GM18508 (cell line): ENCODE measurements around the gene APC2.

ENCODE experiments used
- ATAC-seq: cut with Tn5 transposase; IDR thresholded peaks from one replicate; pipeline ENCODE4 v1.9.1; 2021; ENCODE audit warnings: moderate number of reproducible peaks; ENCODE audit not compliant: insufficient read depth, unreplicated experiment

The APC2 gene, protein sequence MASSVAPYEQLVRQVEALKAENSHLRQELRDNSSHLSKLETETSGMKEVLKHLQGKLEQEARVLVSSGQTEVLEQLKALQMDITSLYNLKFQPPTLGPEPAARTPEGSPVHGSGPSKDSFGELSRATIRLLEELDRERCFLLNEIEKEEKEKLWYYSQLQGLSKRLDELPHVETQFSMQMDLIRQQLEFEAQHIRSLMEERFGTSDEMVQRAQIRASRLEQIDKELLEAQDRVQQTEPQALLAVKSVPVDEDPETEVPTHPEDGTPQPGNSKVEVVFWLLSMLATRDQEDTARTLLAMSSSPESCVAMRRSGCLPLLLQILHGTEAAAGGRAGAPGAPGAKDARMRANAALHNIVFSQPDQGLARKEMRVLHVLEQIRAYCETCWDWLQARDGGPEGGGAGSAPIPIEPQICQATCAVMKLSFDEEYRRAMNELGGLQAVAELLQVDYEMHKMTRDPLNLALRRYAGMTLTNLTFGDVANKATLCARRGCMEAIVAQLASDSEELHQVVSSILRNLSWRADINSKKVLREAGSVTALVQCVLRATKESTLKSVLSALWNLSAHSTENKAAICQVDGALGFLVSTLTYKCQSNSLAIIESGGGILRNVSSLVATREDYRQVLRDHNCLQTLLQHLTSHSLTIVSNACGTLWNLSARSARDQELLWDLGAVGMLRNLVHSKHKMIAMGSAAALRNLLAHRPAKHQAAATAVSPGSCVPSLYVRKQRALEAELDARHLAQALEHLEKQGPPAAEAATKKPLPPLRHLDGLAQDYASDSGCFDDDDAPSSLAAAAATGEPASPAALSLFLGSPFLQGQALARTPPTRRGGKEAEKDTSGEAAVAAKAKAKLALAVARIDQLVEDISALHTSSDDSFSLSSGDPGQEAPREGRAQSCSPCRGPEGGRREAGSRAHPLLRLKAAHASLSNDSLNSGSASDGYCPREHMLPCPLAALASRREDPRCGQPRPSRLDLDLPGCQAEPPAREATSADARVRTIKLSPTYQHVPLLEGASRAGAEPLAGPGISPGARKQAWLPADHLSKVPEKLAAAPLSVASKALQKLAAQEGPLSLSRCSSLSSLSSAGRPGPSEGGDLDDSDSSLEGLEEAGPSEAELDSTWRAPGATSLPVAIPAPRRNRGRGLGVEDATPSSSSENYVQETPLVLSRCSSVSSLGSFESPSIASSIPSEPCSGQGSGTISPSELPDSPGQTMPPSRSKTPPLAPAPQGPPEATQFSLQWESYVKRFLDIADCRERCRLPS (N-terminal part only)

DNA sequence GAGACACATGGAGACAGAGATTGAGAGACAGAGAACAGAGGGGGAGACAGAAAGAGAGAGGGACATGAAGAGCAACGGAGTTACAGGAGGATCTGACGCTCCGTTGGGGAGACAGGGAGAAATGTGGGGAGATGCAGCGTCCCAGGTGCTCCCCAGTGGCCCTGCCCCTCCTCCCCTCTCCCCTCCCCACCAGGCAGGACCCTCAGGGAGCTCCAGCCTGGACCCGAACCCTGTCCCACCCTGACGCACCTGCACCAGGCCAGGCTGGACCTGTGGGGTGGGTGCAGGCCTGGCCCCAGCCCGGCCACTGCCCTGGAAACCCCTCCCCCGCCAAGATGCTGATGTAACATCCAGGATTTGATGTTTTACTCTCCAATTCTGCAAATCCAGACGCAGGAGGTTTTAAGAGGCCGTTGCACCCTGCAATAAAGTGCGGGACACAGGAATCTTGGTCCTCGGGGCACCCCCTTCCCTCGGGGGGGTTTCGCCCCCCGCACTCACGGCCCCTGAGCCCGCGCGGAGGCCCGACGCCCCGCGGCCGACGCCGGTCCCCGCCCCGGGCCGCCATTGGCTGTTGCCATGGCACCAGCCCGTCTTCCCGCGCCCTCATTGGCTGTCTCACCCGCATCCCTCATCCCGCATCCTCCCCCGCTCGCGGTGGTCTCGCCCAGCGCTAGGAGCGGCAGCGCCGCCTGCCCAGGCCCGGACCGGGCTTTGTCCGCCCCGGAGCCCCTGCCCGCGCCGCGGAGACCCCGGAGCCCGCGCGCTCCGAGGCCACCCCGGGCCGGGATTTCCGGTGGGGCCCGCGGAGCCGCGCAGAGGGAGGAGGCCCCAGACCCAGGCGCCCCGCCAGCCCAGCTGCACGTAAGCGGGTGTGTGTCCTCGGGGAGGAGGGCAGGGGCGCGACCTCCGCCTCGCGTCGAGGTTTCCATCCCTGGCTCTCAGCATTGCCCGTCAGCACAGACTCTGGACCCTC lies at the start of gene APC2:
Gene APC2 (plus strand): TSS at position 655 of the 976 bp plus-strand sequence. CDS start 2,881 bp downstream, outside the sequence.
- ATAC-seq, result no peak

DNA sequence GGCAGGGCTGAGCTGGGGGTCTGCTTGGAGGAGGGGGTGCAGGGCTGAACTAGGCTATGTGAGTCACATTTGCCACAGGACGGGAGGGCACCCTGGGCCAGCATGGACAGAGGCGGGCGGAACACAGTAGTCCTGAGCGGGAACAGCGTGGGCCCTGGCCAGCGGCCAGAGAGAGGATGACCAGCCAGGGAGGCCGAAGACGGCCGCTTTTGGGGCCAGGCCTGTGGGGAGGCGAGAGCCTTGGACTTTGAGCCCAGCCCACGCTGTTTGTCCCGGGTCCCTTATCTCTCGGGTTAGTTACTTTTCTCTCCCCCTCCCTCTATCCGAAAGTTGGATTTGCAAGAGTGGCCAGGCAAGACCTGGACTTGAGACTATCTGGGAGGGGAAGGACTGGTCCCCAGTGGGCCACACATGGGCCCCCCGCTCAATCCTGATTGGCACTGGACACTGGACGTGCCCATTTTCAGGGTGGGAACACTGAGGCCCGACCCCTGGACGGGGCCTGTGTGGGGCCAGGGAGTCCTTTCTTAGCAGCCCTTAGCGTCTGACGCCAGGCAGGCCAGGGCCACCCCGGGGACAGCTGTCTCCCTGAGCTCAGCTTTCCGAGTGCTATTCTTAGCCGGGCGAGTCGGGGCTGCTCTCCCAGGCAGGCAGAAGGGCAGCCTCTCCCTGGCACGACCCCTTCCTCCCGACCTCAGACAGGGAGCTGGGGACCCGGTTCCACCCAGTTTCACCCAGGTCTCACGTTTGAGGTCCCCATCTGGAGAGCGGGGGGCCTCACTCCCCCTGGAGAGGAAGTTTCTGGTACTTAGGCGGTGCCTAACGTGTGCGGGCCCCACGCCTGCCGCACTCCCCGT lies 49.4 kb upstream of the APC2 start:
- no peak for ATAC-seq

DNA sequence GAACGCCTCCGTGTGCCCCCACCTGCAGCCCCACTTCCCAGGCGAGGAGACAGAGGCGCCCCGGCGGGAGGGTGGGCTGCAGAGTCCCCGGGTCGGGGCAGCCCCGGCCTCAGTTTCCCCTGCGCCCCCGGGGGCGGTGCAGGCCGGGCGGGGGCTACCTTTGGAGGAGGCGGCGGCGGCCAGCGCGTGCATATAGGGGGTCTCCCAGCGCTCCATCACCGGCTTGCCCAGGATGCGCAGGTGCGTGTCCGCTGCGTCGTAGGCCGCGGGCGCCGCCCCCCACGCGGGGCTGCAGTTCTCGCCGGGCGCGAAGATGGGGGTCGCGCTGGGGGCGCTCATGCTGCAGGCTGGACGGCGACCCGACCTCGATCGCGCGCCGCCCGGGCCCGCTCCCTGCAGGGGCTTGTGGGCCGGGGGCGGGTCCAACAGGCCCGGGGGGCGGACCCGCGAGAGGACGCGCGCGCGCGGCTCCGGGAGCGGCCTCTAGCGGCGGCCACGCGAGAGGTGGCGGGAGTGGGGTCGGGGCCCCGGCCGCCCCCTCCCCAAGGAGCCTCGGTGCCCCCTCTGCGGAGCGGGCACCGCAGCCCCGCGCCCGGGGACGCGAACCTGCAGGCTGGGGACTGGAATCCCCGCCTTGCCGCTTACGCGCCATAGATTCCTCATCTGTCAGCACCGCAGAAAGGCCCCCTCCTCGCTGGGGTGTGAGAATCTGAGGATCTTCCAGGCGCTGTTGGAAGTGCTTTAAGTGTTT lies 48.6 kb upstream of the APC2 start, which contains the start of gene GAMT:
Gene GAMT (minus strand): TSS at position 405 of the 751 bp plus-strand sequence. CDS start 66 bp downstream, at position 339.
- ATAC-seq, result no peak

DNA sequence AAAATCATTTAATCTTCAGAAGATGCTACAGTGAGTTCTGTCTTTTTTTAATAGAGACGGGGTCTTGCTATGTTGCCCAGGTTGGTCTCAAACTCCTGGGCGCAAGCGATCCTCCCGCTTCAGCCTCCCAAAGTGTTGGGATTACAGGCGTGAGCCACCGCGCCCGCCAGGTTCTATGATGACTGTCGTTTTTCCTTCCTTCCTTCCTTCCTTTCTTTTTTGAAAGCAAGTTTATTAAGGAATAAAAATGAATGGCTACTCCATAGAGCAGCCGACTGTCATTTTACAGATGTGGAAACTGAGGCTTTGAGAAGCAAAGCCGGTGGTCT lies 48.1 kb upstream of the APC2 start:
- ATAC-seq, result no peak

DNA sequence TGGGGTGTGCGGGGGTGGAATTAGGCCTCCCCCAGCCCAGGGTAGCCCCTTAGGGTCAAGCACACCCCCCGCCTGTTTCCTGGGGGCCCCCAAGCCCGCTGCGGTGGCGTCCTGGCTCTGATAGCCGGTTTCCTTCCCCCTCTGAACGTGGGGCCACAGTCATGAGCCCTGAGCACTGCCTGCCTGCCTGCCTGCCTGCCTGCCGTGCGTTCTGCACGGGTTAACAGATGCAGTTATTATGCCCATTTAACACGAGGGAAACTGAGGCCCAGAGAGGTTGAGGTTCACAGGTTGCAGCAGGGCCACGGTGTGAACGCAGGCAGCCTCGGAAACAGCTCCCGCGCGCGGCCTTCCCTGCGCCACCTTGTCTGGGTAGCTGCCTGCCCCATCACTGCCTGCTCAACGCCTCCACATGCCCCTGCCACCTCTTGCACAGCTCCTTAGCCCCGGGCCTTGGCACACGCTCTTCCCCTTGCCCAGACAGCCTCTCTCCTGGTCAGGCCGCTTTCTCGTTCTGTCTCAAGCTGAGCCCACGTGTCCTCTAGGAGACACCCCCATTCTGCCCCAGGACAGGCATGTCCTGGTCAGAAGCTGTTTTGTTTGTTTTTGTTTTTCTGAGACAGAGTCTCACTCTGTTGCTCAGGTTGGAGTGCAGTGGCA lies 47.4 kb upstream of the APC2 start:
- no peak for ATAC-seq

DNA sequence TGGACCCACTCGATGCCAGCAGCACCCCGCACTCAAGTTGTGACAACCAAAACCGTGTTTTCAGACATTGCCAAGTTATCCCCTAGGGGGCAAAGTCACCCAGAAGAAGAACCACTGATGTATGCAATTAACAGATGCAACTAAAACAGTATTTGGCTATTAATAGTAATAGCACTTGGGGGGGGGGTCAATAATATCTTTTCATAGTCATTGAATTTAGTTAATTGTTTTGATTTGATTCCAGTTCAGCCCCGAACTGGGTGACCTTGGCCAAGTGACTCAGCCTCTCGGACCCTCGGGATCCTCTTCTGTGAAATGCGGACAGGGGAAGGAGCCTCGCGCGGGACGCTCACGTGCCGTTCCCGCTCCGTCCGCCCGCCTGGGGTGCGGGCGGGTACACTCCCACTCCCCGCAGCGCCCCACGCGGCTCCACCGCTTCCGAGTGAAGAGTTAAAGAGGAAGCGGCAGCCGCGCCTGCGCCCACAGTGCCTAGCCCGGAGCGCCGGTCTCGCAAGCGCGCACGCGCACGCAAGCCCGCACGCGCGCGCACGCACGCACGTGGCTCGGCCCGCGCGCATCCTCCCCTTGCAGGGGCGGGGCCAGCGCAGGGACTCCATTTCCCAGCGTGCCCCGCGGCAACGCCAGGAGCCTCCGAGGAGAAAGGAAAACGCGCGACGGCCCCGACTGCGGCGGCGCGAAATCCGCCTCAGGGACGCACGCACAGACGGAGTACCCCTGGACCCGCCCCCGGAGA lies 43.0 kb upstream of the APC2 start:
- peak; percentile 48 for ATAC-seq

DNA sequence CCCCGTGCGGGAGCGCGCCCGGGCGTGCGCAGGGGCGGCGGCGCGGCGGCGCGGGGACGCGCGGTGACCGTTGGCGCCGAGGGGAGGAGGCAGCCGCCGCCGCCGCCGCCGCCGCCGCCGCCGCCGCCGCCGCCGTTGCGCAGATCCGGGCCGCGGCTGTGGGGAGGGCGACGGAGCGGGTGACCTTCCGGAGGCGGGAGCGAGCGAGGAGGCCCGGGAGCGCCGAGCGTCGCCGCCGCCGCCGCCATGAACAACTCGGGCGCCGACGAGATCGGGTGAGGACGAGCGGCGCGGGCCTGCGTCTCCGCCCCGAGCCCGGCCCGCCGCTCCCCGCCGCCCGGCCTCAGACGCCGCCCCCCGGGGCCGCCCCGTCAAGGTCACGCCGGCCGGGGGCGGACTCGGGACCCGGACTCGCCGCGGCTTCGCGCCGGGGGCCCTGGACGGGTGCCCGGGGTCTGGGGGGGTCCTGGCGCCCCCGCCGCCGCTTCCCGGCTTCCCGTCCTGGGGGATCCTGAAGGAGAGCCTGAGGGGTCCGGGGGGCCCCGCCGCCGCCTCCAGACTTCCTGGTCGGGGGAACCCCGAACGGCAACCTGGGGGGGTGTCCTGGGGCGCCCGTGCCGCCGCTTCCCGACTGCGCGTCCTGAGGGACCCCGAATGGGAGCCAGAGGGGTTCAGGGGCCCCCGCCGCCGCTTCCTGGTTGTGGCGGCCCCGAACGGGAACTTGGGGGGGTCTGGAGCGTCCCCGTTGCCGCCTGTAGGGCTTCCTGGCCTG lies 42.2 kb upstream of the APC2 start, which contains the start of gene DAZAP1:
Gene DAZAP1 (plus strand): TSS at position 59 of the 772 bp plus-strand sequence. CDS start 188 bp downstream, at position 247.
- ATAC-seq, result peak; percentile 7

DNA sequence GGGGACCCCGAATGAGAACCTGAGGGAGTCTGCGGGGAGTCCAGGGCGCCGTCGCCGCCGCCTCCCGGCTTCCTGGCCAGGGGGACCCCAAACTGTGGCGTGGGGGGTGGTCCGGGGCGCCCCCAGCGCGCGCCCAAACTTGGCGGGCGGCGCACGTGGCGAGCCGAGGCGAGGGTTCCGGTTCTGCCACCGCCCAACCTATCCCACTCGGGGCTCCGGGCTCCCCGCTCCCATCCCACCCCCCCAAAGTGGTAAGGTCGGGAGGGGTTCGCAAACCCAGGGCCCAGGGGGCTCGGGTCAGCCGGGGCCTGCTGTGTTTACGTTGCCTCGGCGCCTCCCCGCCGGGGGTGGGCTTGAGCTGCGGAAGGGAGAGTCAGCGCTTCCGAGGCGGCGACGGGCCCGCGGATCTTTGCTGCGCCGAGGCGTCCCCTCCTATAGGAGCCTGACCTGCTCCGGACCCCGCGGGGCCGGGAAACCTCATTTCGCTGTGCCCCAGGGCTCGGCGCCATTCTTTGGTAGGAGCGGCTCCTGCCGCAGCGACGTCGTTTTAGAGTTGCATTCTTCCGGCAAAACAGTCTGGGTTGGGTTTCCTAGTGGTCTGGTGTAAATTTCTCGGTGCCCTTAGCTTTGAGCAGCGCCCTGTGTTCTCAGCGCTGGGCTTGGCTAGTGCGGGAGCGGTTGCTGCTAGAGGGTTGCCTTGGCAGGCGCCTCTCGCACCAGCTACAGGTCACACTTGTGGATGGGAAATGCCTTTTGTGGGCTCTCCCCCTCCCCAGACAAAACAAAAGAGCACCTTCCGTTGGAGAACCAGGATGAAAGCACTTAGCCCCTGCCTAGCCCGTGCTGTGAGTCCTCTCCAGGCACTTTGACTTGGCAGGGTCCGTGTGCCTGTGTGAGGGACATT lies 41.4 kb upstream of the APC2 start:
- ATAC-seq, result no peak

DNA sequence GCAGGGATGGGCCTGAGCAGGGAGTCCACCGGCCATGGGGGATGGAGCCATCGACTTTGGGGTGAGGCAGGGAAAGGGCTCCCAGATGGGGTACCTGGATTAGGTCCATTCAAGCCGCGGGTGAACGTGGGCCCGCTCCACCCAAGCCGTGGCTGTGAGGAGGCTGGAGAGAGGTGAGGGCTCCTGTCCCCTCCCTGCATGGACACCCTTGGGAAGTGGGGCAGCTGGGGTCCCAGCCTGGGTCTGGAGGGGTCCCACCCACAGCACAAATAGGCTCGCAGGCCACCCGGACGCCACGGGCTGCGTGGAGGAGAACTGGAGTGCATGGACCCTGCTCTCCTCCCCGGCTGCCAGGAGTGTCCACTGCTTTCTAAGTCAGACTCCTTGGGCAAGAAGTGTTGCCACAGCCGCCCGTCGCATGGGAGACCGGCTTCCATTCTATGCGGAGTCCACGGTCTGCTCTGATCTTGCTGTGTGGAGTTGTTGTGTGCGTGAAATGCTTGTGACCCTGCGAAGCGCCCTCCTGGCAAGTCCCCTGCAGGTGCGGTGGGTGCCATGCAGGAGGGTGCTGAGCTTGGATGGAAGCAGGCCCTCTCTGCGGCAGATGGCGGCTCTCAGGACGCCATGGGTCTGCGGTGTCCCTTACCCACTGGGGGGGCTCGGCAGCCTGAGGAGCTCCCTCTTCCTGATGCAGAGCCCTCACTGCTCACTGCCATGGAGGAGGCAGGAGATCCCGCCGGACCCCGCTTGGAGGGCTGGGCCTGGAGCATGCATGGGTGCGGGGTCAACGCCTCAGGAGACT lies 40.5 kb upstream of the APC2 start:
- no peak for ATAC-seq

DNA sequence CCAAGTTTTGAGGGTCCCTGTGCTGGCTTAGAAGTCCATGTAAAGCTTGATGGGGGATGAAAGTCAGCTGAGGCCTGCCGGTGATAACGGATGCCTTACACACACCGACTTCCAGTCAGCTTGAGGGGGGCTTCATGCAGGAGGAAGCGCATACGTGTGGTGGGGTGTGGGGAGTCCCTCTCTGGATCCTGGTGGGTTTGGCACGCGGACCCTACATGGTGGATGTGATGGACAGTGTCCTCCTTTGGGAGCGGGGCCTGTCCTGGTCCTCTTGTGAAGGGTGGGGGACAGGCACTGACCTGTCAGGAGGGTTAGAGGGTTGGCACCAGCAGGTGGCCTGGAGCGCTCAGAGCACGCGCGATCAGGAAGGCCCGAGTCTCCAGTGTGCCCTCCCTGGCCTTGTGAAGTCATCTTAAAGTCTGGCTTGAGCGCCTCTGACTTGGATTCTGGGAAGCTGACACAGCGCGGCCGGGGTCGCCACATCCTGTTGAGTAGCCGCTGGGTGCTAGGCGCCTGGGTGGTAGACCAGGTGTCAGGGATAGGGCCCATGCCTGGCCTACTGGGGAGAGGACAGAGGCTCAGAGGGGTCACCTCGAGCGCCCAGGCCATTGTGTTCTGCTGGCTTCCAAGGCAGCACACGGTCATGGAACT lies 39.7 kb upstream of the APC2 start:
- ATAC-seq, result no peak

DNA sequence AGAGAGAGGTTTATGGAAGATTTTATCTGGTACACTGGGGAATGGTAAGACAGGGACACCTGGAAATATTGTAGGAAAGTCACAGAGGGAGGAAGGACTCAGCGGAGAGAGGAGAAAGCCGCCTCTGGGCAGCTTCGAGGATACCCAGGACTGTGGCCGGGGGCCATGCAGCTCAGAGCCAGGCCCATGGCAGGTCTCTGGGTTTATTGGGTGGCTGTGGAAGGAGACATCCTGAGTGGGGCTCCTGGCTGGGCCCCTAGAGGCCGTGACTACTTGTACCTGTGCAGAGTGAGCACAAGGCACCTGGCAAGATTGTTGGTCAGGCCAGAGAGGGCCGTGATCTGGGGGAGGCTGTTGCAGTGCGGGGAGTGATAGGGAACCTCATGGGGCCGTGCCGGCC lies 39.1 kb upstream of the APC2 start:
- ATAC-seq, result no peak

DNA sequence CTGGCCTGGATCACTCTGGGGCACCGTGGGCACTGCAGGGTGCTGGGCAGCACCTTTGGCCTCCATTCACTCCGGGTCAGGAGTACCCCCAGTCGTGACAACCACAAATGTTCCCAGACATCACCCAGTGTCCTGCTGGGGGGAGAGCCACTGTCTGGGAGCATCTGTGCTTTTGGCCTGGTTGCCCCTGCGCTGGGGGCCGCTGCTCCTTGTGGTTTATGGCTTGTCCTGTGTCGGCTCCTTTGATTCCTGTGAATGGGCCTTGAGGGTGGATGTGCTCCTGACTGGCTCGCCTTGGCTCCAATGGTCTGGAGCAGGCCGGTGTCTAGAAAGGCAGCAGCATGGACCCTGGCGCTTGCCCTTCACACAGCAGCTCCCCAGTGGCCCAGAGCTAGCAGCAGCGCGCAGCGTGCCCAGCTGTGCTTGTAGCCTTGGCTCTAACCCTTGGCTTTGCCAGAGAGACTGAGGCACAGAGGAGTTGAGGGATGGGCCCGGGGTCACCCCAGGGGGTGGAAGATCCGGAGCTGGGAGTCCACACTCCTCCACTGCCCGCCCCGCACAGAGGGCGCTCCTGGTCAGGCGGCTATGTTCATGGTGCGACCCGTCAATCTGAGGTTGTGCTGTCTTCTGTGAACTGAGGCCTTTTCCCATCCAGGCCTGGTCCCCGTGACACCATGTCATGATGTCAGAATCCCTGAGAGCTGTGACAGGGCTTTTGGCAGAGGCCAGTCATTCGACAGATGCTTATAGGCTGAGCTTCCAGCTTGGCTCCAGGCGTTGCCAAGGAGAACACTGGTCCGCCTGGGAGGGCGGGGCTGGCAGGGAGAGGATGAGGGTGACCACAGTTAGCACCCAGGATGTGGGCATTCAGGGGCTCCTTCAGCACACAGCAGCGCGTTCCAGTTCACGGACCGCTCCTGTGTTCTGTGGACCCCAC lies 38.4 kb upstream of the APC2 start:
- ATAC-seq, result no peak
